ENCODE results near the gene NOP10. TPM values are rescaled to one million over a fixed set of nuclear protein-coding genes. Genes with fewer than 3 reads are reported as not detected.

The NOP10 gene
- total RNA-seq, 1 donor from 2014 or later = 191 TPM

DNA sequence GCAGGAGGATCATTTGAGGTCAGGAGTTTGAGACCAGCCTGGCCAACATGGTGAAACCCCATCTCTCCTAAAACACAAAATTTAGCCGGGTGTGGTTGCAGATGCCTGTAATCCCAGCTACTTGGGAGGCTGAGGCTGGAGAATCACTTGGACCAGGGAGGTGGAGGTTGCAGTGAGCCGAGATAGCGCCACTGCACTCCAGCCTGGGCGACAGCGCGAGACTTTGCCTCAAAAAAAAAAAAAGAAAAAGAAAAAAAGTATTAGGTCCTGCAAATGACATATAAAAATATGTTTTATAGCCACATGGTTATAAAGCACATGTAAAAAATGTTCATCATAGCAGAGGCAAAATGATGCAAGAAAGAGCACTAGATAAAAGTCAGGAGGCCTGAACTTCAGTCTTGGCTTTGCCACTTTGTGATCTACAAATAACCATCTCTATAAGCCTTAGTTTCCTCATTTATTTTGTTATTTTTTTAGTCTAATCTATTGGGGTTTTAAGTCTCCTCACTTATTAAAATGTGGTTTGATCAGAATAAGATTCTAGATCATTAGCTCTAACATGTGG is 10.3 kb downstream of the NOP10 start:
- H3K27ac Mint-ChIP-seq (ENCODE audit: unreplicated experiment) = no peak overlapping the region
- H3K9me3 Mint-ChIP-seq (ENCODE audit: unreplicated experiment) = no peaks in the 10 kb centered on the region
- TF ChIP-seq, protein P1, sequence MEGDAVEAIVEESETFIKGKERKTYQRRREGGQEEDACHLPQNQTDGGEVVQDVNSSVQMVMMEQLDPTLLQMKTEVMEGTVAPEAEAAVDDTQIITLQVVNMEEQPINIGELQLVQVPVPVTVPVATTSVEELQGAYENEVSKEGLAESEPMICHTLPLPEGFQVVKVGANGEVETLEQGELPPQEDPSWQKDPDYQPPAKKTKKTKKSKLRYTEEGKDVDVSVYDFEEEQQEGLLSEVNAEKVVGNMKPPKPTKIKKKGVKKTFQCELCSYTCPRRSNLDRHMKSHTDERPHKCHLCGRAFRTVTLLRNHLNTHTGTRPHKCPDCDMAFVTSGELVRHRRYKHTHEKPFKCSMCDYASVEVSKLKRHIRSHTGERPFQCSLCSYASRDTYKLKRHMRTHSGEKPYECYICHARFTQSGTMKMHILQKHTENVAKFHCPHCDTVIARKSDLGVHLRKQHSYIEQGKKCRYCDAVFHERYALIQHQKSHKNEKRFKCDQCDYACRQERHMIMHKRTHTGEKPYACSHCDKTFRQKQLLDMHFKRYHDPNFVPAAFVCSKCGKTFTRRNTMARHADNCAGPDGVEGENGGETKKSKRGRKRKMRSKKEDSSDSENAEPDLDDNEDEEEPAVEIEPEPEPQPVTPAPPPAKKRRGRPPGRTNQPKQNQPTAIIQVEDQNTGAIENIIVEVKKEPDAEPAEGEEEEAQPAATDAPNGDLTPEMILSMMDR (IDR thresholded peaks at IDR 0.05; ENCODE audit: unreplicated experiment) = no peak
- no peaks in the 10 kb centered on the region for H3K36me3 Mint-ChIP-seq (ENCODE audit: low read depth, unreplicated experiment)
- peaks cover 3% of the 10 kb centered on the region for H3K27me3 Mint-ChIP-seq (ENCODE audit: unreplicated experiment)
- no peak overlapping the region for H3K4me3 Mint-ChIP-seq (ENCODE audit: unreplicated experiment)
- H3K4me1 Mint-ChIP-seq (ENCODE audit: unreplicated experiment) = peaks cover 7% of the 10 kb centered on the region
- DNase-seq (ENCODE audit: low spot score) = no peak

DNA sequence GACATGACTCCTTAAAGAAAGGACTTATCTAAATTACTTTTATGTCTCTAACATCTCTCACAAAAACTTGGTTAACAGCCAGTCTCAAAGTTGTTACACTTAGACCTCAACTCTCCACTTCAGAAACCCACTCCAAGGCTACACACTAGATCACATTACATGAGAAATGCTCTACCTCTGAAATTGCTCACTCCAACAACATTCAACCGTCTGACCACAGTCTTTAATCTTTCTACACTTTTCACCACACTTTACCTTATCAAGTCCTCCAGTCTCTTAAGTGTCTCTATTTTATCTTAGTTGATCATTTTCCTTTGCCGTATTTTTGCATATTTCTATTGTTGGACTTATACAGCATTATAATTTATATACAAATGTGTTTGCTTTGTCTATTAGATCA is 11.1 kb downstream of the NOP10 start:
- TF ChIP-seq, protein P1 (IDR thresholded peaks at IDR 0.05; ENCODE audit: unreplicated experiment) = no peak
- DNase-seq (ENCODE audit: low spot score) = no peak
- Mint-ChIP-seq H3K4me1 (ENCODE audit: unreplicated experiment) (peaks cover 6% of the 10 kb centered on the region), H3K27me3 (ENCODE audit: unreplicated experiment) (peaks cover 1% of the 10 kb centered on the region), H3K4me3 (ENCODE audit: unreplicated experiment) (no peak overlapping the region), H3K9me3 (ENCODE audit: unreplicated experiment) (no peaks in the 10 kb centered on the region), H3K36me3 (ENCODE audit: low read depth, unreplicated experiment) (no peaks in the 10 kb centered on the region), H3K27ac (ENCODE audit: unreplicated experiment) (no peak overlapping the region)

DNA sequence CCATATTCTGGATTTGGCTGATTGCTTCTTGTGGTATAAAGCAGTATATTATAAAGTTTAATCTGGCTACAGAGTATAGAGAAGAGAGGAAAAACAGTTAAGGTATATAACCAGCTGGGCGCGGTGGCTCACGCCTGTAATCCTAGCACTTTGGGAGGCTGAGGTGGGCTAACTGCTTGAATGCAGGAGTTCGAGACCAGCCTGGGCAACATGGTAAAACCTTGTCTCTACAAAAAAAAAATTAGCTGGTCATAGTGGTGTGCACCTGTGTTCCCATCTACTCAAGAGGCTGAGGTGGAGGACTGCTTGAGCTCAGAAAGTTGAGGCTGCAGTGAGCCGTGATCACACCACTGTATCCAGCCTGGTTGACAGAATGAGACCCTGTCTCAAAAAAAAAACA is 12.7 kb downstream of the NOP10 start:
- no peak for DNase-seq (ENCODE audit: low spot score)
- Mint-ChIP-seq H3K27ac (ENCODE audit: unreplicated experiment) (no peak overlapping the region), H3K4me3 (ENCODE audit: unreplicated experiment) (no peak overlapping the region), H3K4me1 (ENCODE audit: unreplicated experiment) (no peaks in the 10 kb centered on the region), H3K27me3 (ENCODE audit: unreplicated experiment) (peaks cover 1% of the 10 kb centered on the region), H3K9me3 (ENCODE audit: unreplicated experiment) (no peaks in the 10 kb centered on the region), H3K36me3 (ENCODE audit: low read depth, unreplicated experiment) (no peaks in the 10 kb centered on the region)
- TF ChIP-seq, protein P1 (IDR thresholded peaks at IDR 0.05; ENCODE audit: unreplicated experiment) = no peak

DNA sequence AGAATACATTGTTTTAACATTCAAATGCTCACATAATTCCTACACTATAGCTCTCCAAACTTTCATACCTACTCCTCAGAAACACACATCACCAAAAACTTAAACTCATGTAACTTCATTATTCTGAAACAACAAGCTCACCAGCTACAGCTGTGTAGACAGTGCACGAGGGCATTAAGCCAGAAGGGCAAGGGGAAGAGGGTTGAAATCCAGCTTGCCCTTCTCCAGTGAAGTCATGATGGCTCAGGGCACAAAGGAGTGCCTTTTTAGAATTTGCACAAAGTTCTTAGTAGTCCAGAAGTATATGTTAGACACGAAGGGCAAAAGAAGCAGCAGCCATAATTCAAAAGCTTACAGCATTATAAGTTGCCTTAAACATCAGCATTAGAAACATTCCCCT is 13.9 kb downstream of the NOP10 start:
- peaks cover 1% of the 10 kb centered on the region for H3K27me3 Mint-ChIP-seq (ENCODE audit: unreplicated experiment)
- H3K9me3 Mint-ChIP-seq (ENCODE audit: unreplicated experiment) = no peaks in the 10 kb centered on the region
- DNase-seq (ENCODE audit: low spot score) = no peak
- no peak overlapping the region for H3K4me3 Mint-ChIP-seq (ENCODE audit: unreplicated experiment)
- no peak overlapping the region for H3K27ac Mint-ChIP-seq (ENCODE audit: unreplicated experiment)
- TF ChIP-seq, protein P1 (IDR thresholded peaks at IDR 0.05; ENCODE audit: unreplicated experiment) = no peak
- no peaks in the 10 kb centered on the region for H3K36me3 Mint-ChIP-seq (ENCODE audit: low read depth, unreplicated experiment)
- H3K4me1 Mint-ChIP-seq (ENCODE audit: unreplicated experiment) = no peaks in the 10 kb centered on the region

DNA sequence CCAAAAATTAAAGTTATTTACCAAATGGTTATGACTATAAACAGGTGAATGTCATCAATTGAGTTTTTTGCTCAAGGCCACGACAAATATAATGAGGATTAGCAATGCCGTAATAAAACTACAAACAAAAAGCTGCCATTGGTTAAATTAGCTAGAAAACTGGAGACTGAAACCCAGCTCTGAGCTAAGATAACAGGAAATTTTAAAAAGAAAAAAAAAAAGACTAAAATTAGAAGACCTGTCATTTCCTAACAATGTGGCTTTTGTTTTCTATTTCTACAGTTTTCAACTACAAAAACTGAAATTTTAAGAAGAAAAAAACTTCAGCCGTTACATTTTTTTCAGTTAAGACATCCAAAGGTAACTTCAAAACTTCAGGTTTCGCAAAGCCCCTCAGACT is 15.0 kb downstream of the NOP10 start:
- Mint-ChIP-seq H3K4me1 (ENCODE audit: unreplicated experiment) (no peaks in the 10 kb centered on the region), H3K27ac (ENCODE audit: unreplicated experiment) (no peak overlapping the region), H3K36me3 (ENCODE audit: low read depth, unreplicated experiment) (no peaks in the 10 kb centered on the region), H3K4me3 (ENCODE audit: unreplicated experiment) (no peak overlapping the region), H3K9me3 (ENCODE audit: unreplicated experiment) (no peaks in the 10 kb centered on the region), H3K27me3 (ENCODE audit: unreplicated experiment) (peaks cover 1% of the 10 kb centered on the region)
- TF ChIP-seq, protein P1 (IDR thresholded peaks at IDR 0.05; ENCODE audit: unreplicated experiment) = no peak
- DNase-seq (ENCODE audit: low spot score) = no peak
